HG02870 (cell line): ENCODE data around the gene TAF11L13.

Source experiments
- ATAC-seq: cut with Tn5 transposase; IDR thresholded peaks from one replicate; pipeline ENCODE4 v1.9.1; 2021; ENCODE audit warnings: mild to moderate bottlenecking, moderate library complexity; ENCODE audit not compliant: unreplicated experiment

Gene TAF11L13

DNA sequence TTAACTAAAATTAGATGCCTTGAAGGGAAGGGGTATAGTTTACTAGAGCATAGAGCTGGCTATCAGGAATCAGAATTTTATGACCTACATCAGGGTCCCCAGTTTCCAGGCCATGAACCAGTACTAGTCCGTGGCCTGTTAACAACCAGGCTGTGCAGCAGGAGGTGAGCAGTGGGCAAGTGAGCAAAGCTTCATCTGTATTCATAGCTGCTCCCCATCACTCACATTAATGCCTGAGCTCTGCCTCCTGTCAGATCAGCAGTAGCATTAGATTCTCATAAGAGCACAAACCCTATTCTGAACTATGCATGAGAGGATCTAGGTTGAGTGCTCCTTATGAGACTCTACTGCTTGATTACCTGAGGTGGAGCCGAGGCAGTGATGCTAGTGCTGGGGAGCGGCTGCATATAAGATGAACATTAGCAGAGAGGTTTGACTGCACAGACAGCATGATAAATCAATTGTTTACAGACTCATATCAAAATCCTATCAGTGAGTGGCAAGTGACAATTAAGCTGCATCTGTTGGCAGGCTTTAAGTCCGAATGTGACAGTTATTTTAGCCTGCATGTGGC, 47.0 kb downstream of the TAF11L13 start:
- no peak for ATAC-seq

DNA sequence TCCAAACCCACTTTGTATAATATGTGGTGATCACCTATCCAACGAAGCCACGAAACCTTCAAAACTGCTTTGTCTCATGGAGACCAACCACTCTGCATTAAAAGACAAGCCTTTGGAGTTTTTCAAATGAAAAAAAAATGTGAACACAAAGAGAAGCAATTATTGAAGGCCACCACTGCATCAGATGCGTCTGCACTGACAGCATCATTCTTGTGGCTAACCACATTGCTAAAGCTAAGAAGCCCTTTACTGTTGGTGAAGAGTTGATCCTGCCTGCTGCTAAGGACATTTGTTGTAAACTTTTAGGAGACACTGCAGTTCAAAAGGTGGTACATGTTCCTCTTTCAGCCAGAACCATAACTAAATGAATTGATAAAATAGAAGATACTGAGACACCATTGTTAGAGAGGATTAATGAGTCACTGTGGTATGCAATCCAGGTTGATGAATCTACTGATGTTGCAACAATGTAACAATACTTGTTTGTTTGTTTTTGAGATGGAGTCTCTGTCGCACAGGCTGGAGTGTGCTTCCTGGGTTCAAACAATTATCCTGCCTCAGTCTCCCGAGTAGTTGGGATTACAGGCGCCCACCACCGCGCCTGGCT, 47.8 kb downstream of the TAF11L13 start:
- no peak for ATAC-seq

DNA sequence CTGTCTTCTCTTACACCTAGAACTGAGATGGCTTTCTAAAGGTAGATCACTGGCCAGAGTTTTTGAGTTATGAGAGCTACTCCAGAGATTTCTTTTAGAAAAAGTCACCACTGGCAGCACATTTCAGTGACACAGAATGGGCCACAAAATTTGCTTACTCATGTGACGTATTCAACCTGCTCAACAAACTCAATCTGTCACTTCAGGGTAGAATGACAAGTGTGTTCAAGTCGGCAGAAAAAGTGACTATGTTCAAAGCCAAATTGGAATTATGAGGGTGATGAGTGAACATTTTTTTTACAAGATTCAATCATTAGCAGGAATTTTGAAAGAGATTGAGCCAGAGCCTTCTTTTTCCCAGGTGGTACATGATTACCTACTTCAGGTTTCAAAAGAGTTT, 48.8 kb downstream of the TAF11L13 start:
- ATAC-seq: no peak
